Omental fat pad (tissue), 4 donors: Measurements from ENCODE around the gene DNMT3B. TPM values are rescaled to one million over a fixed set of nuclear protein-coding genes. Genes with fewer than 3 reads are reported as not detected.

ENCODE experiments used
- ATAC-seq: fragments of 150-250 bp; one replicate; pipeline ENCODE4 v1.9.1; 2016; ENCODE audit warnings: mild to moderate bottlenecking, moderate library complexity; ENCODE audit not compliant: low FRiP score
- DNase-seq: peaks from one replicate; pipeline ENCODE4 v3.0.0-alpha.2; 2019; ENCODE audit warnings: low spot score
- total RNA-seq, 4 donors: library from RNA; depleted of rRNA; stranded (reverse); fragments of >200 nt; gene quantifications; one replicate each; pipeline ENCODE4 v1.1.0, GENCODE V29; 2016
- TF ChIP-seq, protein P1 (sequence below), 3 donors: fragments of 450-650 bp; IDR thresholded peaks; one replicate each; pipeline ENCODE4 v1.5.1; 2016 to 2017; ENCODE audit warnings: antibody characterized with exemption in 3 of 3, mild to moderate bottlenecking in 3 of 3, moderate library complexity in 2 of 3

DNMT3B gene
- total RNA-seq, 4 donors from 2014 or later = 0.24 to 2.0 (median 0.44) TPM

DNA sequence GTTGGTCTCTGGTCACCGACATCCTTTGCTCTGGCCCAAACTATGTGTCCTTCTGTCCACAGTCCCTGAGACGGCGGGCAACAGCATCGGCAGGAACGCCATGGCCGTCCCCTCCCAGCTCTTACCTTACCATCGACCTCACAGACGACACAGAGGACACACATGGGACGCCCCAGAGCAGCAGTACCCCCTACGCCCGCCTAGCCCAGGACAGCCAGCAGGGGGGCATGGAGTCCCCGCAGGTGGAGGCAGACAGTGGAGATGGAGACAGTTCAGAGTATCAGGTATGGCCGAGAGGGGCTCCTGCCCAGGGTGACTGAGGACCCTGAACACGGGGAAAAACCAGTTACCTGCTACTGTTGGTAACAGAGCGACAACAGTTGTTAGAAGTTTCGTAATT, 25.0 kb downstream of the DNMT3B start:
- TF ChIP-seq, protein P1, sequence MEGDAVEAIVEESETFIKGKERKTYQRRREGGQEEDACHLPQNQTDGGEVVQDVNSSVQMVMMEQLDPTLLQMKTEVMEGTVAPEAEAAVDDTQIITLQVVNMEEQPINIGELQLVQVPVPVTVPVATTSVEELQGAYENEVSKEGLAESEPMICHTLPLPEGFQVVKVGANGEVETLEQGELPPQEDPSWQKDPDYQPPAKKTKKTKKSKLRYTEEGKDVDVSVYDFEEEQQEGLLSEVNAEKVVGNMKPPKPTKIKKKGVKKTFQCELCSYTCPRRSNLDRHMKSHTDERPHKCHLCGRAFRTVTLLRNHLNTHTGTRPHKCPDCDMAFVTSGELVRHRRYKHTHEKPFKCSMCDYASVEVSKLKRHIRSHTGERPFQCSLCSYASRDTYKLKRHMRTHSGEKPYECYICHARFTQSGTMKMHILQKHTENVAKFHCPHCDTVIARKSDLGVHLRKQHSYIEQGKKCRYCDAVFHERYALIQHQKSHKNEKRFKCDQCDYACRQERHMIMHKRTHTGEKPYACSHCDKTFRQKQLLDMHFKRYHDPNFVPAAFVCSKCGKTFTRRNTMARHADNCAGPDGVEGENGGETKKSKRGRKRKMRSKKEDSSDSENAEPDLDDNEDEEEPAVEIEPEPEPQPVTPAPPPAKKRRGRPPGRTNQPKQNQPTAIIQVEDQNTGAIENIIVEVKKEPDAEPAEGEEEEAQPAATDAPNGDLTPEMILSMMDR (IDR thresholded peaks at IDR 0.05) = no peak
- no peak for ATAC-seq
- DNase-seq = no peak

GRCh38 chr20:32789896-32790750, 27.9 kb downstream of the DNMT3B start:
- DNase-seq = peak; percentile 33
- TF ChIP-seq, protein P1 (IDR thresholded peaks at IDR 0.05) = peak in 2 of 3 donors; percentile 87 to 88
- peak; percentile 67 for ATAC-seq

DNA sequence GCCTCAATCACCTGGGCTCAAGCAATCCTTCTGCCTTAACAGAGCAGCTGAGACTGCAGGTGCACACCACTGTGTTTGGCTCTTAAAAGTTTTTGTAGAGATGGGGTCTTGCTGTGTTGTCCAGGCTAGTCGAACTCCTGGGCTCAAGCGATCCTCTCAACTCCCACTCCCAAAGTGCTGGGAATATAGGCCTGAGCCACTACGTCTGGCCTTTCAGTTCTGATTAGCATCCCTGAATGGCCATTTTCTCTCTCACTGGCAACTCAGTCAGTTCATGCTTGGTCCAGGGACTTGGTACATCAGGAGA, 28.5 kb downstream of the DNMT3B start:
- DNase-seq (no peak), ATAC-seq (no peak)
- TF ChIP-seq, protein P1 (IDR thresholded peaks at IDR 0.05) = no peak

DNA sequence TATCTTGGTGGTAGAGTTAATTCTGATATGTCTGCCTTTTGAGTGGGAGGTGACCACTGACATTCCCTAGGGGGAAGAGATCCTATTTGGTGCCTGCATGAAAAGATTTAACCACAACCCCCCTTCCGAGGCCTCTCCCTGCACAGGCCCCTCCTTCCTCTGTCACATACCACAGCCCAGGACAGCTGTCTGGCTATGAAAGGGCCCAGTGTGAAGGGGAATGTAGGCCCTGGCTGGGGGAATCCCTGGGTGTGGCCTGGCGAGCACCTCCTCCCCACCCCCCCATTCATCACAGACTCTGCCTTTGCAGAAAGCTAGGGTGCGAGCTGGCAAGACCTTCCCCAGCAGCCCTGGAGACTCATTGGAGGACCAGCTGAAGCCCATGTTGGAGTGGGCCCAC, 30.1 kb downstream of the DNMT3B start:
- ATAC-seq (no peak), DNase-seq (no peak)
- TF ChIP-seq, protein P1 (IDR thresholded peaks at IDR 0.05) = no peak

DNA sequence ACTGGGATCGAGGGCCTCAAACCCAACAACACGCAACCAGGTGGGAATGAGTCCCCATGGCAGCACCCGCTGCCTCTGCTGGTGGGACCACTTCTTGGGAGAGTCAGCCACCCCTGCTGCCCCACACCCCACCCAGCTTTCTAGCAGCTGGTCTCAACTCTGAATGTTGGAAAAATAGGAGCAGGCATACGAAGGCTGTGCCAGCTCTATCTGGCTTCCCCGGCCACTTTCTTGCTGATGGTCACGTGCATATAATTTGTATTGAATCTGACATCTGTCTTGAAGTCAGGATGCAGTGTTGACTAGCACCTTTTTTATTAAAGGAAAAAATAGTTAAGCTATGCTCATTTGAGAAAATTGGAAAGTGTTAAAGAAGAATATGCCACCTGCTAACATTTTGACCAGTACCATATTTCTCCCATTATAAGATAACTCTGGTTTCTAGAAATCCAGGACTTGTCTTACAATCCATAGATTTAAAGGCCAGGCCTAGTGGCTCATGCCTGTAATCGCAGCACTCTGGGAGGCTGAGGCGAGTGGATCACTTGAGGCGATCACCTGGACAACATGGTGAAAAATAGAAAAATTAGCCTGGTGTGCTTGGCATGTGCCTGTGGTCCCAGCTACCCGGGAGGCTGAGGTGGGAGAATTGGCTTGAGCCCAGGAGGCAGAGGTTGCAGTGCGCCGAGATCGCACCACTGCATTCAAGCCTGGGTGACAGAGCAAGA, 30.7 kb downstream of the DNMT3B start:
- TF ChIP-seq, protein P1 (IDR thresholded peaks at IDR 0.05) = no peak
- DNase-seq (no peak), ATAC-seq (no peak)

DNA sequence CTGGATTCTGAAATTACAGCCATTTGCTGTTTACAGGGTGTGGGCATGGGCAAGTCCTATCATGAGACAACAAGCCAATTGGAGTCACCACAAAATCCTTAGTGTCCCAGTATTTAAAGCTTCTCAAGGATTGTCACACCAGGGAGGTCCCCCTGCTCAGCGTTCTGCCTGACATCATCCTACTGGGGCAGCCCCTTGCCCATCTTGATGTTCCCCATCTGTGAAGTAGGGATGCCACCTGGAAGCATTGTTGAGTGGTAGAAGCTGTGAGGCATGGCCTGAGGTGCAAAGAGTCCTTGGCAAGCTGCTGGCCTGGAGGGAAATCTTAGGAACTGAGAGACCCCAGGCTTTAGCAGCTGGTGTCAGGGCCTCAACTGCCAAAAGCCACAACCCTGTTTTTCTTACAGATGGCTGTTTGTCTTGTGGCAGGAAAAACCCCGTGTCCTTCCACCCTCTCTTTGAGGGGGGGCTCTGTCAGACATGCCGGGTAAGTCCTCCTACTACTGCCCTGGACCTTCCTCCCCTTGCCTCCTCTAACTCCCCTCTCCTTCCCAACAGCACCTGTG, 34.3 kb downstream of the DNMT3B start:
- no peak for DNase-seq
- TF ChIP-seq, protein P1 (IDR thresholded peaks at IDR 0.05) = no peak
- ATAC-seq = no peak
